GM12875 (cell line): ENCODE results near the gene RESF1.

ENCODE experiments used
- H3K4me3 ChIP-seq: one replicate; pipeline ENCODE4 v1.5.1; 2011; ENCODE audit warnings: low read depth, low read length, control low read depth
- TF ChIP-seq, protein P1 (sequence below): IDR thresholded peaks from 2 replicates; pipeline ENCODE4 v1.5.1; 2011; ENCODE audit warnings: low read depth, mild to moderate bottlenecking, control low read depth, inconsistent platforms, low read length, moderate library complexity, borderline replicate concordance; ENCODE audit not compliant: insufficient read depth

Gene RESF1

DNA sequence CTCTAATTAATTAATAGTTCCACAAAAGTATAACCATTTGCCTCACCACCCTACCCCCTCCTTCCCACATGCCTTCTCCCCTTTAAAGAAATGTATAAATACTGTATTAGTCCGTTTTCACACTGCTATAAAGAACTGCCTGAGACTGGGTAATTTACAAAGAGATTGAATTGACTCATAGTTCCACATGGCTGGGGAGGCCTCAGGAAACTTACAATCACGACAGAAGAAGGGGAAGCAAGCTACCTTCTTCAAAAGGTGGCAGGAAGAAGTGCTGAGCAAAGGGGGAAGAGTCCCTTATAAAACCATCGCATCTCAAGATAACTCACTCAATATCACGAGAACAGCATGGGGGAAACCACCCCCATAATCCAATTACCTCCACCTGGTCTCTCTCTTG is 8.2 kb upstream of the RESF1 start:
- H3K4me3 ChIP-seq, result no peak overlapping the region
- TF ChIP-seq, protein P1, sequence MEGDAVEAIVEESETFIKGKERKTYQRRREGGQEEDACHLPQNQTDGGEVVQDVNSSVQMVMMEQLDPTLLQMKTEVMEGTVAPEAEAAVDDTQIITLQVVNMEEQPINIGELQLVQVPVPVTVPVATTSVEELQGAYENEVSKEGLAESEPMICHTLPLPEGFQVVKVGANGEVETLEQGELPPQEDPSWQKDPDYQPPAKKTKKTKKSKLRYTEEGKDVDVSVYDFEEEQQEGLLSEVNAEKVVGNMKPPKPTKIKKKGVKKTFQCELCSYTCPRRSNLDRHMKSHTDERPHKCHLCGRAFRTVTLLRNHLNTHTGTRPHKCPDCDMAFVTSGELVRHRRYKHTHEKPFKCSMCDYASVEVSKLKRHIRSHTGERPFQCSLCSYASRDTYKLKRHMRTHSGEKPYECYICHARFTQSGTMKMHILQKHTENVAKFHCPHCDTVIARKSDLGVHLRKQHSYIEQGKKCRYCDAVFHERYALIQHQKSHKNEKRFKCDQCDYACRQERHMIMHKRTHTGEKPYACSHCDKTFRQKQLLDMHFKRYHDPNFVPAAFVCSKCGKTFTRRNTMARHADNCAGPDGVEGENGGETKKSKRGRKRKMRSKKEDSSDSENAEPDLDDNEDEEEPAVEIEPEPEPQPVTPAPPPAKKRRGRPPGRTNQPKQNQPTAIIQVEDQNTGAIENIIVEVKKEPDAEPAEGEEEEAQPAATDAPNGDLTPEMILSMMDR, result no peak

GRCh38 chr12:31951939-31952338 is 7.3 kb upstream of the RESF1 start:
- no peak overlapping the region for H3K4me3 ChIP-seq
- TF ChIP-seq, protein P1, result no peak

- no peak overlapping the region for H3K4me3 ChIP-seq
Observed at GRCh38 chr12:31952418-31952817, 6.8 kb upstream of the RESF1 start.

GRCh38 chr12:31954925-31955858 is 4.0 kb upstream of the RESF1 start:
- H3K4me3 ChIP-seq, result no peak overlapping the region
- TF ChIP-seq, protein P1, result no peak

More at GRCh38 chr12:31952418-31952817, 6.8 kb upstream of the RESF1 start:
- TF ChIP-seq, protein P1, result no peak

DNA sequence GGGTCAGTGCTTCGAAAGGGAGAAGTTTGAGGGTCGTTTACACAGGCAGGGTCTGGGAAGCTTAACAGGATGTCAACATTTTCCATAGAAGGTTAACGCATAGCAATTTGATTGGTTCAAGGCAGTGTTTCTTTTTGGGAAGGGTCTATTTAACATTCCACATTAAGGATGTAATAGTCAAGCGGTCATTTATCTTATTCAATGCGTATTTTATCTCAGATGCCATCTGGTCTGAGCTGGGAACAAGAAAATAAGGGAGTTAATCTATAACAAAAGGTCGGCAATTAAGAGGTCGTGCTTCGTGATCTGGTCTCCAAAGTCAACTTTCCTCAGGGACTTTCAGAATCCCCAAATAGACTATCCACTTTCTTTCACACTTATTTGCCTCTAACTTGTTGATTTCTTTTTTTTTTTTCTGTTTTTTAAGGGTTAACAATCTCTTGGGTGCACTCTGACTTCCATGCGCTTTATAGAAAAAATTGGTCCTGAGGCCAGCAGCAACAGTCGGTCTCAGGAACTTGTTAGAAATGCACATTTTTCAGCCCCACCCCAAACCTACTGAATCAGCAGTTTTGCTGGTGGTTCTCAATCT is 550 bp upstream of the RESF1 start:
- H3K4me3 ChIP-seq, result peak overlapping the region; percentile 59
- TF ChIP-seq, protein P1, result no peak

- H3K4me3 ChIP-seq, result peak overlapping the region; percentile 59
- TF ChIP-seq, protein P1, result no peak
Observed at GRCh38 chr12:31959701-31960391, 631 bp downstream of the RESF1 start.
